Stimulated activated effector memory CD8-positive, alpha-beta T cell treated with anti-CD3 and anti-CD28 coated beads, Interleukin-12 subunit alpha, Interleukin-12 subunit beta, amount 100 ng/mL, for 72 hours (primary cell): Measurements from ENCODE around the gene ANTXR1.

Experiments used
- ATAC-seq: fragments of 150-1000 bp; cut with Tn5 transposase; 2 replicates; pipeline ENCODE4 v1.10.0; 2021
- DNase-seq, 2 donors: peaks; one replicate each; pipeline ENCODE4 v3.0.0; 2021 to 2022; ENCODE audit warnings: low spot score in 2 of 2
- H3K27ac Mint-ChIP-seq: one replicate; pipeline ENCODE4 v1.8.0; 2022; ENCODE audit warnings: mild to moderate bottlenecking, mixed read lengths
- H3K36me3 Mint-ChIP-seq: one replicate; pipeline ENCODE4 v1.8.0; 2022; ENCODE audit warnings: mild to moderate bottlenecking, mixed read lengths
- H3K4me1 Mint-ChIP-seq: one replicate; pipeline ENCODE4 v1.8.0; 2022; ENCODE audit warnings: mixed read lengths
- H3K4me3 Mint-ChIP-seq: one replicate; pipeline ENCODE4 v1.8.0; 2022; ENCODE audit warnings: mild to moderate bottlenecking, mixed read lengths
- H3K9me3 Mint-ChIP-seq: one replicate; pipeline ENCODE4 v1.8.0; 2022; ENCODE audit warnings: mixed read lengths

ANTXR1 gene

GRCh38 chr2:69186614-69187013, 173.6 kb downstream of the ANTXR1 start:
- DNase-seq (no peak), ATAC-seq (no peak)
- Mint-ChIP-seq H3K4me1 (no peaks in the 10 kb centered on the region), H3K9me3 (no peaks in the 10 kb centered on the region), H3K27ac (no peak overlapping the region), H3K4me3 (no peak overlapping the region), H3K36me3 (no peaks in the 10 kb centered on the region)

- H3K4me1 Mint-ChIP-seq: no peaks in the 10 kb centered on the region
- H3K4me3 Mint-ChIP-seq: no peak overlapping the region
- no peak for DNase-seq
- H3K27ac Mint-ChIP-seq: no peak overlapping the region
- no peaks in the 10 kb centered on the region for H3K36me3 Mint-ChIP-seq
- no peaks in the 10 kb centered on the region for H3K9me3 Mint-ChIP-seq
- ATAC-seq: no peak
Measured at GRCh38 chr2:69188182-69188900, 175.4 kb downstream of the ANTXR1 start.

- H3K36me3 Mint-ChIP-seq: no peaks in the 10 kb centered on the region
Measured at GRCh38 chr2:69190743-69191404, 177.9 kb downstream of the ANTXR1 start.

GRCh38 chr2:69191634-69192033, 178.7 kb downstream of the ANTXR1 start:
- H3K9me3 Mint-ChIP-seq: no peaks in the 10 kb centered on the region
- no peak overlapping the region for H3K4me3 Mint-ChIP-seq
- no peak overlapping the region for H3K27ac Mint-ChIP-seq
- H3K36me3 Mint-ChIP-seq: no peaks in the 10 kb centered on the region
- DNase-seq: no peak
- no peak for ATAC-seq
- no peaks in the 10 kb centered on the region for H3K4me1 Mint-ChIP-seq

More at GRCh38 chr2:69190743-69191404, 177.9 kb downstream of the ANTXR1 start:
- ATAC-seq (no peak), DNase-seq (no peak)
- no peaks in the 10 kb centered on the region for H3K4me1 Mint-ChIP-seq
- H3K27ac Mint-ChIP-seq: no peak overlapping the region
- no peaks in the 10 kb centered on the region for H3K9me3 Mint-ChIP-seq
- no peak overlapping the region for H3K4me3 Mint-ChIP-seq

GRCh38 chr2:69192176-69192945, 179.4 kb downstream of the ANTXR1 start:
- Mint-ChIP-seq H3K27ac (no peak overlapping the region), H3K4me1 (no peaks in the 10 kb centered on the region), H3K4me3 (no peak overlapping the region), H3K36me3 (no peaks in the 10 kb centered on the region), H3K9me3 (no peaks in the 10 kb centered on the region)
- ATAC-seq (no peak), DNase-seq (no peak)

- H3K4me3 Mint-ChIP-seq: no peak overlapping the region
- no peak for ATAC-seq
- no peak for DNase-seq
- H3K36me3 Mint-ChIP-seq: no peaks in the 10 kb centered on the region
- no peak overlapping the region for H3K27ac Mint-ChIP-seq
- H3K9me3 Mint-ChIP-seq: no peaks in the 10 kb centered on the region
- no peaks in the 10 kb centered on the region for H3K4me1 Mint-ChIP-seq
Measured at GRCh38 chr2:69195706-69196105, 182.7 kb downstream of the ANTXR1 start.

- no peak for ATAC-seq
- H3K4me3 Mint-ChIP-seq: no peak overlapping the region
Measured at GRCh38 chr2:69196327-69197117, 183.5 kb downstream of the ANTXR1 start.

GRCh38 chr2:69200107-69200520, 187.1 kb downstream of the ANTXR1 start:
- ATAC-seq (no peak), DNase-seq (no peak)
- H3K27ac Mint-ChIP-seq: no peak overlapping the region
- H3K4me3 Mint-ChIP-seq: no peak overlapping the region
- no peaks in the 10 kb centered on the region for H3K9me3 Mint-ChIP-seq
- H3K4me1 Mint-ChIP-seq: no peaks in the 10 kb centered on the region
- no peaks in the 10 kb centered on the region for H3K36me3 Mint-ChIP-seq

More at GRCh38 chr2:69196327-69197117, 183.5 kb downstream of the ANTXR1 start:
- Mint-ChIP-seq H3K36me3 (no peaks in the 10 kb centered on the region), H3K4me1 (no peaks in the 10 kb centered on the region), H3K9me3 (no peaks in the 10 kb centered on the region), H3K27ac (no peak overlapping the region)
- DNase-seq: no peak

GRCh38 chr2:69201259-69201658, 188.3 kb downstream of the ANTXR1 start:
- DNase-seq: no peak
- H3K9me3 Mint-ChIP-seq: no peaks in the 10 kb centered on the region
- H3K36me3 Mint-ChIP-seq: no peaks in the 10 kb centered on the region
- H3K27ac Mint-ChIP-seq: no peak overlapping the region
- no peak overlapping the region for H3K4me3 Mint-ChIP-seq
- peak; percentile 4 for ATAC-seq
- H3K4me1 Mint-ChIP-seq: no peaks in the 10 kb centered on the region

GRCh38 chr2:69202327-69202726, 189.3 kb downstream of the ANTXR1 start:
- Mint-ChIP-seq H3K4me1 (no peaks in the 10 kb centered on the region), H3K27ac (no peak overlapping the region), H3K36me3 (no peaks in the 10 kb centered on the region), H3K4me3 (no peak overlapping the region), H3K9me3 (no peaks in the 10 kb centered on the region)
- no peak for DNase-seq
- ATAC-seq: no peak

GRCh38 chr2:69203166-69203985, 190.4 kb downstream of the ANTXR1 start:
- H3K4me3 Mint-ChIP-seq: no peak overlapping the region
- ATAC-seq (no peak), DNase-seq (no peak)
- H3K4me1 Mint-ChIP-seq: no peaks in the 10 kb centered on the region
- no peaks in the 10 kb centered on the region for H3K36me3 Mint-ChIP-seq
- H3K27ac Mint-ChIP-seq: no peak overlapping the region
- no peaks in the 10 kb centered on the region for H3K9me3 Mint-ChIP-seq

- no peak overlapping the region for H3K4me3 Mint-ChIP-seq
- H3K36me3 Mint-ChIP-seq: no peaks in the 10 kb centered on the region
- no peaks in the 10 kb centered on the region for H3K4me1 Mint-ChIP-seq
- no peaks in the 10 kb centered on the region for H3K9me3 Mint-ChIP-seq
- ATAC-seq (no peak), DNase-seq (no peak)
- no peak overlapping the region for H3K27ac Mint-ChIP-seq
Measured at GRCh38 chr2:69204654-69205053, 191.7 kb downstream of the ANTXR1 start.

- Mint-ChIP-seq H3K4me1 (no peaks in the 10 kb centered on the region), H3K36me3 (no peaks in the 10 kb centered on the region), H3K27ac (no peak overlapping the region), H3K9me3 (no peaks in the 10 kb centered on the region), H3K4me3 (no peak overlapping the region)
- DNase-seq (no peak), ATAC-seq (no peak)
Measured at GRCh38 chr2:69205076-69205475, 192.1 kb downstream of the ANTXR1 start.

GRCh38 chr2:69205491-69205890, 192.5 kb downstream of the ANTXR1 start:
- no peaks in the 10 kb centered on the region for H3K36me3 Mint-ChIP-seq
- no peak overlapping the region for H3K4me3 Mint-ChIP-seq
- H3K4me1 Mint-ChIP-seq: no peaks in the 10 kb centered on the region
- H3K9me3 Mint-ChIP-seq: no peaks in the 10 kb centered on the region
- DNase-seq: no peak
- H3K27ac Mint-ChIP-seq: no peak overlapping the region
- no peak for ATAC-seq
